OCI-LY7 (cell line): Measurements from ENCODE around the gene LMX1B.

Experiments
- EZH2phosphoT487 ChIP-seq: fragments of 200-600 bp; sonication (generic); IDR thresholded peaks from 2 replicates; pipeline ENCODE4 v1.6.1; 2018; ENCODE audit warnings: low read depth, borderline replicate concordance, mild to moderate bottlenecking, mixed run types, antibody characterized with exemption, low read length, moderate library complexity, mixed read lengths
- TF ChIP-seq, protein P1 (sequence below): fragments of 200-600 bp; sonication (generic); conservative IDR thresholded peaks from 2 replicates; pipeline ENCODE4 v1.5.1; 2014; ENCODE audit warnings: mild to moderate bottlenecking, antibody characterized with exemption, low read length, moderate library complexity, mixed read lengths

DNA sequence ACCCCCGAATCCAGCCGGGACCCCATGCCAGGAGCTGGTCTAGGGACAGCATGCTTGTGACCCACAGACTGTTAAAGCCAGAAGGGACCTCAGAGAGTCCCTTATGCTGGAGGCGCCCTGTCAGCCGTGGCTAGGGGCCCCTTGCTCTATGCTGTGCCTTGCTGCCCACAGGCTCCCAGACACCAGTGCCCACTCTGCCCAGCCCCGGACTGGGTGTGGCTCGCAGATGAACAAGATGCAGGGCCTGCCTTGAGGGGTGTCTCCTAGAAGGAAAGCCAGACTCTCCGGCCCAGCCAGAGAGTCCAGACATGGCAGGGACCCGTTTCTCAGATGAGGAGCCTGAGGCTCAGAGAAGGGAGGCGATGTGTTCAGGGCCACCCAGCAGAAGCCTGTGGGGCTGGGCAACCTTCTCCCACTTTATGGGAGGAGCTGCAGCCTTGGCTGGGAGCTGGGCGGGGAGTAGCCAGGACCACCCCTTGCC, 85.7 kb downstream of the LMX1B start:
- TF ChIP-seq, protein P1, sequence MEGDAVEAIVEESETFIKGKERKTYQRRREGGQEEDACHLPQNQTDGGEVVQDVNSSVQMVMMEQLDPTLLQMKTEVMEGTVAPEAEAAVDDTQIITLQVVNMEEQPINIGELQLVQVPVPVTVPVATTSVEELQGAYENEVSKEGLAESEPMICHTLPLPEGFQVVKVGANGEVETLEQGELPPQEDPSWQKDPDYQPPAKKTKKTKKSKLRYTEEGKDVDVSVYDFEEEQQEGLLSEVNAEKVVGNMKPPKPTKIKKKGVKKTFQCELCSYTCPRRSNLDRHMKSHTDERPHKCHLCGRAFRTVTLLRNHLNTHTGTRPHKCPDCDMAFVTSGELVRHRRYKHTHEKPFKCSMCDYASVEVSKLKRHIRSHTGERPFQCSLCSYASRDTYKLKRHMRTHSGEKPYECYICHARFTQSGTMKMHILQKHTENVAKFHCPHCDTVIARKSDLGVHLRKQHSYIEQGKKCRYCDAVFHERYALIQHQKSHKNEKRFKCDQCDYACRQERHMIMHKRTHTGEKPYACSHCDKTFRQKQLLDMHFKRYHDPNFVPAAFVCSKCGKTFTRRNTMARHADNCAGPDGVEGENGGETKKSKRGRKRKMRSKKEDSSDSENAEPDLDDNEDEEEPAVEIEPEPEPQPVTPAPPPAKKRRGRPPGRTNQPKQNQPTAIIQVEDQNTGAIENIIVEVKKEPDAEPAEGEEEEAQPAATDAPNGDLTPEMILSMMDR, result no peak
- TF ChIP-seq EZH2phosphoT487, result no peak
